ENCODE results near the gene ACKR2. TPM values are rescaled to one million over a fixed set of nuclear protein-coding genes. Genes with fewer than 3 reads are reported as not detected.

The ACKR2 gene
- total and polyA plus RNA-seq, 8 donors, result 0.15 to 2.4 (median 0.50) TPM; not detected in 3

GRCh38 chr3:42856544-42856943 lies 47.3 kb downstream of the ACKR2 start:
- peaks cover 0 to 12% (median 0%) of the 10 kb centered on the region in 4 donors for H3K4me1 ChIP-seq
- DNase-seq, result no peak
- TF ChIP-seq, protein P1, sequence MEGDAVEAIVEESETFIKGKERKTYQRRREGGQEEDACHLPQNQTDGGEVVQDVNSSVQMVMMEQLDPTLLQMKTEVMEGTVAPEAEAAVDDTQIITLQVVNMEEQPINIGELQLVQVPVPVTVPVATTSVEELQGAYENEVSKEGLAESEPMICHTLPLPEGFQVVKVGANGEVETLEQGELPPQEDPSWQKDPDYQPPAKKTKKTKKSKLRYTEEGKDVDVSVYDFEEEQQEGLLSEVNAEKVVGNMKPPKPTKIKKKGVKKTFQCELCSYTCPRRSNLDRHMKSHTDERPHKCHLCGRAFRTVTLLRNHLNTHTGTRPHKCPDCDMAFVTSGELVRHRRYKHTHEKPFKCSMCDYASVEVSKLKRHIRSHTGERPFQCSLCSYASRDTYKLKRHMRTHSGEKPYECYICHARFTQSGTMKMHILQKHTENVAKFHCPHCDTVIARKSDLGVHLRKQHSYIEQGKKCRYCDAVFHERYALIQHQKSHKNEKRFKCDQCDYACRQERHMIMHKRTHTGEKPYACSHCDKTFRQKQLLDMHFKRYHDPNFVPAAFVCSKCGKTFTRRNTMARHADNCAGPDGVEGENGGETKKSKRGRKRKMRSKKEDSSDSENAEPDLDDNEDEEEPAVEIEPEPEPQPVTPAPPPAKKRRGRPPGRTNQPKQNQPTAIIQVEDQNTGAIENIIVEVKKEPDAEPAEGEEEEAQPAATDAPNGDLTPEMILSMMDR (IDR thresholded peaks at IDR 0.05), result no peak
- TF ChIP-seq POLR2AphosphoS5 (IDR thresholded peaks at IDR 0.05) (no peak), POLR2A (IDR thresholded peaks at IDR 0.05) (no peak), EP300 (IDR thresholded peaks at IDR 0.05) (no peak)
- intact Hi-C loops (cut with DNase I; ENCODE audit: low total_unique reads), result no loop called here
- WGBS, 5 donors, result 90 to 95% (median 91%) methylated on average over 3 of the region's 3 CpGs
- no peak overlapping the region for H3K27ac ChIP-seq
- no peak overlapping the region for H3K4me3 ChIP-seq
- no peaks in the 10 kb centered on the region for H3K9me3 ChIP-seq
- H3K27me3 ChIP-seq, result no peaks in the 10 kb centered on the region
- no peaks in the 10 kb centered on the region for H3K36me3 ChIP-seq

GRCh38 chr3:42864321-42864950 lies 55.2 kb downstream of the ACKR2 start:
- 89 to 95% (median 93%) methylated on average over 11 to 15 of the region's 15 CpGs for WGBS, 5 donors

DNA sequence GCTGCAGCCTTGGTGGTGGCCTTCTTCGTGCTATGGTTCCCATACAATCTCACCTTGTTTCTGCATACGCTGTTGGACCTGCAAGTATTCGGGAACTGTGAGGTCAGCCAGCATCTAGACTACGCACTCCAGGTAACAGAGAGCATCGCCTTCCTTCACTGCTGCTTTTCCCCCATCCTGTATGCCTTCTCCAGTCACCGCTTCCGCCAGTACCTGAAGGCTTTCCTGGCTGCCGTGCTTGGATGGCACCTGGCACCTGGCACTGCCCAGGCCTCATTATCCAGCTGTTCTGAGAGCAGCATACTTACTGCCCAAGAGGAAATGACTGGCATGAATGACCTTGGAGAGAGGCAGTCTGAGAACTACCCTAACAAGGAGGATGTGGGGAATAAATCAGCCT lies 56.0 kb downstream of the ACKR2 start:
- Histone ChIP-seq H3K4me1 (no peaks in the 10 kb centered on the region), H3K27me3 (no peaks in the 10 kb centered on the region), H3K9me3 (no peaks in the 10 kb centered on the region), H3K27ac (no peak overlapping the region), H3K36me3 (no peaks in the 10 kb centered on the region), H3K4me3 (no peak overlapping the region)
- no peak for DNase-seq
- WGBS, 5 donors, result 93 to 96% (median 96%) methylated on average over 8 of the region's 8 CpGs
- TF ChIP-seq EP300 (IDR thresholded peaks at IDR 0.05), result no peak
- TF ChIP-seq POLR2AphosphoS5 (IDR thresholded peaks at IDR 0.05), result no peak
- TF ChIP-seq, protein P1 (IDR thresholded peaks at IDR 0.05), result no peak
- no peak for TF ChIP-seq POLR2A (IDR thresholded peaks at IDR 0.05)
- intact Hi-C loops (cut with DNase I; ENCODE audit: low total_unique reads), result no loop called here

More at GRCh38 chr3:42864321-42864950, 55.2 kb downstream of the ACKR2 start:
- TF ChIP-seq, protein P1 (IDR thresholded peaks at IDR 0.05), result no peak
- TF ChIP-seq POLR2A (IDR thresholded peaks at IDR 0.05), result no peak
- TF ChIP-seq EP300 (IDR thresholded peaks at IDR 0.05), result no peak
- no peak for TF ChIP-seq POLR2AphosphoS5 (IDR thresholded peaks at IDR 0.05)
- intact Hi-C loops (cut with DNase I; ENCODE audit: low total_unique reads), result no loop called here
- no peaks in the 10 kb centered on the region for H3K4me1 ChIP-seq
- no peaks in the 10 kb centered on the region for H3K9me3 ChIP-seq
- no peak overlapping the region for H3K27ac ChIP-seq
- no peak for DNase-seq
- no peaks in the 10 kb centered on the region for H3K27me3 ChIP-seq
- no peak overlapping the region for H3K4me3 ChIP-seq
- no peaks in the 10 kb centered on the region for H3K36me3 ChIP-seq

DNA sequence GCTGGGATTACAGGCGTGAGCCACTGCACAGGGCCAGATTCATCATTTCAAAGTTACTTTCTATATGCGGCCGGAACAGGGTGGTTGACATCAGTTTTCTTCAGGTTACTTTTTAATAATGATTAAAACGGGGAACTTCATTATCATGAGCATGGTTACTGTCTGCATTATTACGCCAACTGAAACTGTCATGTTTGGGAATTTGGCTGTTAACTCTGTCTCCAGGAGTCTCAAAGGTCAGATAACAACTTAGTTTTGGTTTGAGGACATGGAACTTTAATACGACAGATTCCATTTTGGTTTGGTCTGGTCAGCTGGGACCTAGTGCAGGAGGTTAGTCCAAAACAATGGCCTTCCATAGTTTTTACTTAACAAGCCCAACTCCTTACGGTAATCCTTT lies 57.9 kb downstream of the ACKR2 start:
- TF ChIP-seq, protein P1 (IDR thresholded peaks at IDR 0.05), result no peak
- TF ChIP-seq EP300 (IDR thresholded peaks at IDR 0.05) (no peak), POLR2A (IDR thresholded peaks at IDR 0.05) (no peak), POLR2AphosphoS5 (IDR thresholded peaks at IDR 0.05) (no peak)
- Histone ChIP-seq H3K4me3 (no peak overlapping the region), H3K27ac (no peak overlapping the region), H3K9me3 (no peaks in the 10 kb centered on the region), H3K36me3 (no peaks in the 10 kb centered on the region), H3K27me3 (no peaks in the 10 kb centered on the region), H3K4me1 (peaks cover 0 to 7% (median 3%) of the 10 kb centered on the region in 4 donors)
- 85 to 94% (median 92%) methylated on average over 7 of the region's 7 CpGs for WGBS, 5 donors
- no peak for DNase-seq
- intact Hi-C loops (cut with DNase I; ENCODE audit: low total_unique reads), result no loop called here

All from stomach (tissue), 9 donors.